Prostate gland (tissue), 2 donors: Measurements from ENCODE around the gene MAP7D1.

Experiments used
- CTCF ChIP-seq, 4 experiments: fragments of 200-600 bp in 2 of 4; fragments of 450-650 bp in 2 of 4; sonication (generic) in 2 of 4; IDR thresholded peaks; 1 replicate in 3 of 4; 2 replicates in 1 of 4; pipeline ENCODE4 v1.5.1; 2016 to 2019; ENCODE audit warnings: antibody characterized with exemption in 4 of 4, mild to moderate bottlenecking in 2 of 4, moderate library complexity in 2 of 4
- POLR2AphosphoS5 ChIP-seq: sonication (generic); formaldehyde crosslinking; IDR thresholded peaks from one replicate; pipeline ENCODE4 v1.6.1; 2017; ENCODE audit warnings: antibody characterized with exemption

- TF ChIP-seq CTCF (IDR thresholded peaks at IDR 0.05): peak in 1 of 4 experiments; percentile 35
- TF ChIP-seq POLR2AphosphoS5: peak; percentile 94
Measured at GRCh38 chr1:36199934-36200741, 44.2 kb downstream of the MAP7D1 start.
